Parathyroid adenoma (tissue), 2 donors: Measurements from ENCODE around the gene KCNA10.

Source experiments
- H2AFZ ChIP-seq: fragments of 300-600 bp; sonication (generic); one replicate; pipeline ENCODE4 v1.7.0; 2017; ENCODE audit warnings: antibody characterized with exemption, mild to moderate bottlenecking
- H3K27ac ChIP-seq: fragments of 300-600 bp; sonication (generic); one replicate; pipeline ENCODE4 v1.7.0; 2017
- H3K27me3 ChIP-seq: fragments of 300-600 bp; sonication (generic); one replicate; pipeline ENCODE4 v1.7.0; 2017; ENCODE audit warnings: low read length; ENCODE audit not compliant: control insufficient read depth, insufficient read depth
- H3K36me3 ChIP-seq: fragments of 300-600 bp; sonication (generic); one replicate; pipeline ENCODE4 v1.7.0; 2017; ENCODE audit warnings: low read length; ENCODE audit not compliant: control insufficient read depth, insufficient read depth
- H3K4me1 ChIP-seq: fragments of 300-600 bp; sonication (generic); one replicate; pipeline ENCODE4 v1.7.0; 2017; ENCODE audit warnings: control low read depth
- H3K4me2 ChIP-seq: fragments of 300-600 bp; sonication (generic); one replicate; pipeline ENCODE4 v1.7.0; 2017; ENCODE audit warnings: low read length
- H3K4me3 ChIP-seq: fragments of 300-600 bp; sonication (generic); one replicate; pipeline ENCODE4 v1.7.0; 2017; ENCODE audit warnings: low read depth, low read length
- H3K79me2 ChIP-seq: fragments of 300-600 bp; sonication (generic); one replicate; pipeline ENCODE4 v1.7.0; 2017; ENCODE audit warnings: control low read depth
- H3K9ac ChIP-seq: fragments of 300-600 bp; sonication (generic); one replicate; pipeline ENCODE4 v1.7.0; 2017; ENCODE audit warnings: mild to moderate bottlenecking
- H3K9me3 ChIP-seq: fragments of 300-600 bp; sonication (generic); one replicate; pipeline ENCODE4 v1.7.0; 2017; ENCODE audit warnings: low read length; ENCODE audit not compliant: control insufficient read depth
- TF ChIP-seq, protein P1 (sequence below): fragments of 300-600 bp; sonication (generic); IDR thresholded peaks from one replicate; pipeline ENCODE4 v1.7.0; 2017; ENCODE audit warnings: antibody characterized with exemption, mild to moderate bottlenecking
- donor health status: primary hyperparathyroidism.

The KCNA10 gene

DNA sequence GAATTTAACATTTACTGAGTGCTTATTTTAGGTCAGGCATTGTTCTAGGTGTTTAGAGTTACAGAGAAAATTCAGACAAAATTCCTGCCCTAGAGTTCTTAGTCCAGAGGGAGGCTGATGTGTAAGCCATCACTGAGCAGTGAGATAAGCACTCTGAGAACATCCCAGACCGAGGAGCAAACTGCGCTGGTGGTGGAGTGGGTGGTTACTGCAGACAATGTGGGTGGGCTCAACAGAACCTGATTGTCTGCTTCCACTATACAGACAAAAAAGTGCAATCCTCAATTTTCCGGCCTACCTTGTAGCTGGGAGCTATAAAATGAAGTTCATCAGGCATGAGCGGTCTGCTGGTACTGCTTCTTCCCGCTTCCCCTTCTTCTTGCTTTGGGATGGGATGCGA lies 44.5 kb downstream of the KCNA10 start:
- Histone ChIP-seq H3K9ac (no peak overlapping the region), H3K79me2 (no peaks in the 10 kb centered on the region), H3K4me2 (no peak overlapping the region), H3K9me3 (no peaks in the 10 kb centered on the region), H2AFZ (no peak overlapping the region), H3K36me3 (no peaks in the 10 kb centered on the region), H3K4me1 (no peaks in the 10 kb centered on the region), H3K27ac (no peak overlapping the region), H3K4me3 (no peak overlapping the region), H3K27me3 (no peaks in the 10 kb centered on the region)
- TF ChIP-seq, protein P1, sequence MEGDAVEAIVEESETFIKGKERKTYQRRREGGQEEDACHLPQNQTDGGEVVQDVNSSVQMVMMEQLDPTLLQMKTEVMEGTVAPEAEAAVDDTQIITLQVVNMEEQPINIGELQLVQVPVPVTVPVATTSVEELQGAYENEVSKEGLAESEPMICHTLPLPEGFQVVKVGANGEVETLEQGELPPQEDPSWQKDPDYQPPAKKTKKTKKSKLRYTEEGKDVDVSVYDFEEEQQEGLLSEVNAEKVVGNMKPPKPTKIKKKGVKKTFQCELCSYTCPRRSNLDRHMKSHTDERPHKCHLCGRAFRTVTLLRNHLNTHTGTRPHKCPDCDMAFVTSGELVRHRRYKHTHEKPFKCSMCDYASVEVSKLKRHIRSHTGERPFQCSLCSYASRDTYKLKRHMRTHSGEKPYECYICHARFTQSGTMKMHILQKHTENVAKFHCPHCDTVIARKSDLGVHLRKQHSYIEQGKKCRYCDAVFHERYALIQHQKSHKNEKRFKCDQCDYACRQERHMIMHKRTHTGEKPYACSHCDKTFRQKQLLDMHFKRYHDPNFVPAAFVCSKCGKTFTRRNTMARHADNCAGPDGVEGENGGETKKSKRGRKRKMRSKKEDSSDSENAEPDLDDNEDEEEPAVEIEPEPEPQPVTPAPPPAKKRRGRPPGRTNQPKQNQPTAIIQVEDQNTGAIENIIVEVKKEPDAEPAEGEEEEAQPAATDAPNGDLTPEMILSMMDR, result no peak

DNA sequence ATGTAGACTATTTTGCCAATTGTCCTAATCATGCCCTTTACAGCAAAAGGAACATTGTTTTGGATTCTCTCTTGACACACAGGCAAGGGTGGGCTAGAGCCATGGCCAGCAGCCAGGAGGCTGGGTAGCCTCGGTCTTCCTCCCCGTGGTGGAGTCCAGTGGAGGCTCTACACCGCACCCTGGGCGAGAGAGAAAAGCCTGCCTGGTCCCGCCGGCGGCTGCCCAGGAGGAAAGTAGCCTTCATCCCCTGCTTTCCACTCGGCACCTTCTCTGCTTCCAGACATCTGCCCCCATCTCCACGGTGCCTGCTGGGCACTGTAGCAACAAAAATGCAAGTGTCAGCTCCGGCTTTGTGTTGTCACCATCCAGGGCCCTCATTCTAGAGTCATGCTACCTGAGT lies 46.4 kb downstream of the KCNA10 start:
- Histone ChIP-seq H3K4me2 (no peak overlapping the region), H3K27me3 (no peaks in the 10 kb centered on the region), H3K4me1 (no peaks in the 10 kb centered on the region), H3K79me2 (no peaks in the 10 kb centered on the region), H3K4me3 (no peak overlapping the region), H3K9me3 (no peaks in the 10 kb centered on the region), H3K36me3 (no peaks in the 10 kb centered on the region), H3K9ac (no peak overlapping the region), H2AFZ (peak overlapping the region; percentile 38), H3K27ac (no peak overlapping the region)
- TF ChIP-seq, protein P1, result no peak

DNA sequence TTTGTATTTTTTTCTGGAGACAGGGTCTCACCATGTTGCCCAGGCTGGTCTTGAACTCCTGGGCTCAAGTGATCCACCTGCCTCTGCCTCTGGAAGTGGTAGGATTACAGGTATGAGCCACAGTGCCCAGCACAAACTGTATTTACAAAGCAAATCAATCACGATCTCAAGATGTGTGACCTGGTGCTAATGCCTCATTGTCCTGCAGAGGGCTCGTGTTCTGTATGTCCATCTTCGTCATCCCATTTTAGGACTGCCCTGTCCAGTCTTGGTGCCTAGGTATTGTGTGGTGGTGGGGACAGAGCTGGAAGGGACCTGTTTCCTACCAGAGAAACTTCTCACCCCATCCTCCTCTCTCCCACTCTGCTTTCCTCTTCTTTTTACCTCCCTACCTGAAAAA lies 47.8 kb downstream of the KCNA10 start:
- TF ChIP-seq, protein P1, result no peak
- H3K4me2 ChIP-seq, result no peak overlapping the region
- no peak overlapping the region for H2AFZ ChIP-seq
- no peaks in the 10 kb centered on the region for H3K4me1 ChIP-seq
- H3K79me2 ChIP-seq, result no peaks in the 10 kb centered on the region
- no peaks in the 10 kb centered on the region for H3K36me3 ChIP-seq
- H3K9me3 ChIP-seq, result no peaks in the 10 kb centered on the region
- no peaks in the 10 kb centered on the region for H3K27me3 ChIP-seq
- no peak overlapping the region for H3K9ac ChIP-seq
- H3K4me3 ChIP-seq, result no peak overlapping the region
- H3K27ac ChIP-seq, result no peak overlapping the region
